Lung (tissue), 12 donors: ENCODE measurements around the gene ADCY5. TPM values are rescaled to one million over a fixed set of nuclear protein-coding genes. Genes with fewer than 3 reads are reported as not detected.
"Not testable (repeated sequence)": the region's sequence is repeated elsewhere in the genome, so short reads cannot be mapped to it uniquely, and the experiment has no call there.

Experiments
- ATAC-seq: fragments of 200-7000 bp; cut with Tn5 transposase; one replicate; pipeline ENCODE4 v1.9.1; 2020; ENCODE audit warnings: moderate number of reproducible peaks; ENCODE audit not compliant: insufficient read depth, low FRiP score
- DNase-seq, 3 donors: peaks; one replicate each; pipeline ENCODE4 v3.0.0-alpha.2; 2013 to 2017
- H3K27ac ChIP-seq, 2 donors: one replicate each; pipeline ENCODE4 v1.5.1; 2013; ENCODE audit warnings: mild to moderate bottlenecking in 2 of 2, moderate library complexity in 2 of 2, control low read depth in 1 of 2, inconsistent platforms in 1 of 2, low read depth in 1 of 2, low read length in 1 of 2
- H3K27me3 ChIP-seq, 3 donors: one replicate each; pipeline ENCODE4 v1.5.1; 2013; ENCODE audit warnings: low read length in 2 of 3; ENCODE audit not compliant: control insufficient read depth in 3 of 3, insufficient read depth in 3 of 3
- H3K36me3 ChIP-seq, 4 donors: one replicate each; pipeline ENCODE4 v1.5.1; 2013; ENCODE audit warnings: low read length in 4 of 4, mild to moderate bottlenecking in 1 of 4, moderate library complexity in 1 of 4; ENCODE audit not compliant: control insufficient read depth in 4 of 4, insufficient read depth in 4 of 4
- H3K4me1 ChIP-seq, 5 donors: one replicate each; pipeline ENCODE4 v1.5.1; 2013; ENCODE audit warnings: low read length in 5 of 5, mild to moderate bottlenecking in 2 of 5, moderate library complexity in 1 of 5; ENCODE audit not compliant: control insufficient read depth in 5 of 5, insufficient read depth in 5 of 5
- H3K4me3 ChIP-seq: one replicate; pipeline ENCODE4 v1.5.1; 2013; ENCODE audit warnings: mild to moderate bottlenecking, control low read depth, moderate library complexity
- H3K9ac ChIP-seq, 2 donors: one replicate each; pipeline ENCODE4 v1.5.1; 2013; ENCODE audit warnings: low read length in 2 of 2, control low read depth in 1 of 2; ENCODE audit not compliant: insufficient read depth in 1 of 2
- H3K9me3 ChIP-seq, 4 donors: one replicate each; pipeline ENCODE4 v1.5.1; 2013; ENCODE audit warnings: low read length in 3 of 4, mild to moderate bottlenecking in 1 of 4, moderate library complexity in 1 of 4; ENCODE audit not compliant: control insufficient read depth in 4 of 4, insufficient read depth in 3 of 4
- CTCF ChIP-seq: IDR thresholded peaks from 2 replicates; pipeline ENCODE4 v1.5.1; 2012; ENCODE audit warnings: mild to moderate bottlenecking; ENCODE audit errors: control extremely low read depth, extremely low read depth
- WGBS, 2 donors: extraction: QIAGEN DNeasy Blood & Tissue Kit; methylation state at CpG; one replicate each; pipeline ENCODE4 v1.1.7; 2013; 5-methylcytosine and 5-hydroxymethylcytosine counted together
- polyA plus RNA-seq, 2 donors: library from polyadenylated mRNA; stranded (reverse); fragments of 200-250 nt; gene quantifications; one replicate each; pipeline ENCODE4 v1.2.1, GENCODE V29; 2013
- total RNA-seq, 2 donors: library from RNA; depleted of rRNA in 1 of 2; stranded (reverse); fragments of >200 nt in 1 of 2; gene quantifications; one replicate each; pipeline ENCODE4 v1.2.1, GENCODE V29; 2014 to 2021
- donor health status: control.
- donor health status: control.
- donor health status: Bipolar disorder and iron deficiency.
- donor health status: healthy.
- donor health status: DM: yes; HTN: yes; CAD: no.

The ADCY5 gene
- total and polyA plus RNA-seq, 4 donors, result 1.2 to 8.4 (median 2.4) TPM

- Histone ChIP-seq H3K9ac (no peak overlapping the region), H3K36me3 (peaks cover 0 to 10% (median 5%) of the 10 kb centered on the region in 4 donors), H3K27ac (no peak overlapping the region), H3K4me3 (no peak overlapping the region), H3K4me1 (no peaks in the 10 kb centered on the region), H3K9me3 (no peaks in the 10 kb centered on the region), H3K27me3 (no peaks in the 10 kb centered on the region)
- ATAC-seq (peak; percentile 85), DNase-seq (peak; percentile 81 to 84 (median 82))
- 14% methylated on average over 8 of the region's 8 CpGs for WGBS, 2 donors
- TF ChIP-seq CTCF, result peak; percentile 52
Observed at GRCh38 chr3:123489400-123490004, 40.6 kb upstream of the ADCY5 start.

- Histone ChIP-seq H3K9ac (no peak overlapping the region), H3K4me1 (no peaks in the 10 kb centered on the region), H3K4me3 (no peak overlapping the region), H3K9me3 (no peaks in the 10 kb centered on the region), H3K27me3 (no peaks in the 10 kb centered on the region), H3K36me3 (peaks cover 0 to 6% (median 4%) of the 10 kb centered on the region in 4 donors), H3K27ac (no peak overlapping the region)
- WGBS, 2 donors, result 82 to 84% methylated on average over 5 of the region's 5 CpGs
- no peak for TF ChIP-seq CTCF
- DNase-seq, result no peak
- ATAC-seq, result no peak
Observed at GRCh38 chr3:123488645-123489347, 39.9 kb upstream of the ADCY5 start.

GRCh38 chr3:123487063-123487462 lies 38.2 kb upstream of the ADCY5 start:
- H3K36me3 ChIP-seq, ATAC-seq, H3K4me3 ChIP-seq, H3K27ac ChIP-seq, H3K4me1 ChIP-seq, DNase-seq, H3K9me3 ChIP-seq, H3K9ac ChIP-seq, H3K27me3 ChIP-seq: not testable (repeated sequence)
- WGBS, 2 donors, result 81% methylated on average over 8 of the region's 8 CpGs

- Histone ChIP-seq H3K27me3 (no peaks in the 10 kb centered on the region), H3K4me3 (no peak overlapping the region), H3K27ac (no peak overlapping the region), H3K9me3 (no peaks in the 10 kb centered on the region), H3K36me3 (peaks cover 0 to 4% (median 2%) of the 10 kb centered on the region in 4 donors), H3K9ac (no peak overlapping the region), H3K4me1 (no peaks in the 10 kb centered on the region)
- TF ChIP-seq CTCF, result no peak
- no peak for ATAC-seq
- DNase-seq, result no peak
- 85 to 93% methylated on average over 7 of the region's 7 CpGs for WGBS, 2 donors
Observed at GRCh38 chr3:123486460-123486859, 37.6 kb upstream of the ADCY5 start.
